Measurements from ENCODE around the gene BRD7.

Gene BRD7

DNA sequence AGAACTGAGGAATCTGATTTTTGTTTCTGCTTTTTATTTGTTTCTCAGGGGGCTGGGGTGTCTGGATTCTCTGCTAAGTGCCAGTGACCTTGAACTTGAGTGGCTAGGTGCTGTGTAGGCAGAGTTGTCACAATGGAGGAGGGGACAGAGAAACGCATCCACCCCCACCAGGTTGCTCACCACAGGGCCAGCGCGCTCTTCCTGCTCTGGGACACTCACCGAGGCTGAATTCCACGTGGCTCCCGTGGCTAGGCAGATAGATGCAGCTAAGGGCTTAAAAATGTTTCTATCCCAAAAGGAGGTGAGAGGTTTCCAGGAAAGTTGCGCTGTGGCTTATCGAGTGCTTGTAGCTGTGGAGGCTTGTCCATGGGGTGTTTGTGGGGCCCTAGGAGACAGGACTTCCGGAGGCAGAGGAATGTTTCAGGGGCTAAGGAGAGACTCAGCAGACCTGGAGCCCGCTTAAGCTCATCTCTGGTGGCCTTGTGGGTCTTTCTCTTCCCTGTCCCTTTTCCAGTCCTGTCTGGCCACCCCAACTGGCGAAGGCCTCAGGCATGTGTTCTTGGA is 65.7 kb downstream of the BRD7 start:
- no peak for DNase-seq (ENCODE audit: low read depth)

DNA sequence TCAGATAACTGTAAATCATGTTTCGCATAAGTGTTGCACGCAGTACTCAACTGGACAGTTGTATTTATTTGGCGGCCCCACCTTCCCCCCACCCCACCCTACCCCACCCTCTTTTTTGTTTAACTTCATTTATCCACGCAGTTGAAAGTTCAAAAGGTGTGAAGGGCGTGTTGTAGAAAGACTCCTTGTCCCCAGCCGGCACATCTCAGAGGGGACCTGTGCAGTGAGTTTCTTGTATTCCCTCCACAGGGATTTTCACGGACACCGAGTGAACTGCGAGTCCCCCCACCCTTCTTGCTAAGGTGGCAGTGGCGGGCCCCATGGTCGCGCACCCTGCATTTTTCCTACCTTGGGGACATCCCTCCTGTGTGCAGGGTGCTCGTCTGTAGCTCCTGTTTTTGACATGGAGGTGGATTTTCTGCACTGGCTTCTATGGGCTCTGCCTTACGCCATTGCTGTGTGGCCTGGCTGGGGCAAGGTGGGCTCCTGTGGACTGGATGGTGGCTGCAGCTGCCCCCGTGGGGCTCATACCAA is 66.2 kb downstream of the BRD7 start:
- DNase-seq (ENCODE audit: low read depth): no peak

DNA sequence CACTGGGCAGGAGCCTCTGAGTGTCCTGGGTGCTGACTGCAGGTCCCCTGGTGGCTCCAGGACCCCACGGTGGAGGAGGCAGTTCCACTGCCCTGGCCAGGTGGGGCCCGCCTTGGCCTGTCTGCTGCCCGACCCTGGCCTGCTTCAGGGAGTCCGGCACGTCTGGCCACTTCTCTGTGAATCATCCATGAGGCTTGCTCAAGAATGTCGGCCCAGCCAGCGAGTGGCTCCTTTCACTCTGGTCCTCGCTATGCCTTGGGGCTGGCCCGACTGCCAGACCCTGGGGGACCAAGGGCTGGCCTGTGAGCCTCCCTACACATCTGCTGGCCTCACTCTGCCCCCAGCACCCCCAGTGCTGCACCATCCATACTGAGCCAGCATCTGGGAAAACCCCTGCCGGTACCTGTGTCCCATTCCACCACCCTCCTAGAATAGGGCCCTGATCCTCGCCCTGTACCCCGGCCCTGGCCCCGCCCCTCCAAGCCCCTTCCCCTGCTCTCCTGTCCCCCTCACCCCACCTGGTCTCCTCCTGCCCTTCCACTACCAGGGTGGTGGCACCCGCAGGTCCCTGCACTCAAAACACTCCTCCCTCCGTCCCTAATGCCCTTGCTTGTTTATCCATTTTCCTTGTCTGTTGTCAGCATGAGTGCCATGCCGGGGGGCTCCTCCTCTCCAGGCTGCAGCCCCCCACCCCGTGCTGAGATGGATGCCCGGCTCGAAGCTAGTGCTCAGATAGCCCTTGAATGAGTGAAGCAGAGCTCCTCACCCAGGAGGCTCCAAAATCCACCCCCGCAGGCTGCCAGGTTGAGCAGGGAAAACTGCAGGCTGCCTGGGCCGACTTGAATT is 66.9 kb downstream of the BRD7 start:
- no peak for DNase-seq (ENCODE audit: low read depth)

DNA sequence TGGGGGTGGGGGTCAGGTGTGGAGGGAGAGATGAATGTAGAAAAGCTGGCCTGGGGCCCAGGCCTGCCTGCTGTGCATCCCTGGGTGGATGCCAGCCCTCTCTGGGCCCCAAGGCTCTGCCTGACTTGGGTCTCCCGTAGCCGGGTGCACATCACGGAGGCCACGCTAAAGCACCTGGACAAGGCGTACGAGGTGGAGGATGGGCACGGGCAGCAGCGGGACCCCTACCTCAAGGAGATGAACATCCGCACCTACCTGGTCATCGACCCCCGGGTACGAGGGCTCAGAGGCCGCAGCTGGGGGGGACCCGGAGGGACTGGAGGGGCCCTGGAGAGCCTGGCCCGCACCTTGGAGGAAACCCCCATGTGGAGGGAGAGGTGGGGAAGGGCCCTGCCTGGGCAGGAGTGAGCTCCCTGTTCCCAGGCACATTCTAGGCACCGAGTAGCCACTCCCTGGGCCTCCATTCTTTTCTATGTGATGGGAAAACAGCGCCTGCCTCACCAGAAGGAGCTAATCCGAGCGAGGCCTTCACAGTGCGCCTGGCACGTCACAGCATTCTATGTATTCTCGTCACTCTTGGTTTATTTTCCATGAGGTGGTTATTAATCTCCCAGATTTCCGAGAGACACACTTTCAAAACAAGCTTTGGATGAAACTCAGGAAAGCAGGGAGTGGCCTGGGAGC is 67.7 kb downstream of the BRD7 start:
- DNase-seq (ENCODE audit: low read depth): no peak

DNA sequence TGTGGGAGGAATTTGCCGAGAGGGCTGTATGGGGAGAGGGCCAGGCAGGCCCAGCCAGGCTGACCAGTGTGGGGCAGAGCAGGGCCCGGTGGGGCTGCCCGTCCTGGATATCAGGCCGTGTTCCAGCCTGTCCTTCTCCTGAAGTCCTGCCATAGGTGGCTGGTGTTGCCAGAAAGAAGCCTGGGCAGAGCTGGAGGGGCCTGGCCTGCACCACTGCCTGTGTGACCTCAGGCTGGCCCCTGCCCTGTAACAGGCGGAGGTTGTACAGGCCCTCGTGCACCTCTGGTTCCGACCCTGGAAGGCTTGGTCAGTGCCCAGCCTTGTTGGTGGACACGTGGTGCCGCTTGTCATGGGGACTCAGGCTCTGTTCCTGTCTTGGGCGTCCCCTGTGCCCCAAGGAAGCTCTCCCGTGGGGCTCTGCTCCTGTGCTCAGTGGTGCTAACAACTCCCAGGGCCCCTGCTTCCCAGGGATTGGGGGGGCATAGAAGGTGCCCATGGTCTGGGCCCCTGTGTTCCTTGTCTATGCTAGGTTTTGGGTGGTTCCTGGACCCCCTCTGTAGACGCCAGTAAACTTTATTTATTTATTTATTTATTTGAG is 69.2 kb downstream of the BRD7 start:
- no peak for DNase-seq (ENCODE audit: low read depth)

DNA sequence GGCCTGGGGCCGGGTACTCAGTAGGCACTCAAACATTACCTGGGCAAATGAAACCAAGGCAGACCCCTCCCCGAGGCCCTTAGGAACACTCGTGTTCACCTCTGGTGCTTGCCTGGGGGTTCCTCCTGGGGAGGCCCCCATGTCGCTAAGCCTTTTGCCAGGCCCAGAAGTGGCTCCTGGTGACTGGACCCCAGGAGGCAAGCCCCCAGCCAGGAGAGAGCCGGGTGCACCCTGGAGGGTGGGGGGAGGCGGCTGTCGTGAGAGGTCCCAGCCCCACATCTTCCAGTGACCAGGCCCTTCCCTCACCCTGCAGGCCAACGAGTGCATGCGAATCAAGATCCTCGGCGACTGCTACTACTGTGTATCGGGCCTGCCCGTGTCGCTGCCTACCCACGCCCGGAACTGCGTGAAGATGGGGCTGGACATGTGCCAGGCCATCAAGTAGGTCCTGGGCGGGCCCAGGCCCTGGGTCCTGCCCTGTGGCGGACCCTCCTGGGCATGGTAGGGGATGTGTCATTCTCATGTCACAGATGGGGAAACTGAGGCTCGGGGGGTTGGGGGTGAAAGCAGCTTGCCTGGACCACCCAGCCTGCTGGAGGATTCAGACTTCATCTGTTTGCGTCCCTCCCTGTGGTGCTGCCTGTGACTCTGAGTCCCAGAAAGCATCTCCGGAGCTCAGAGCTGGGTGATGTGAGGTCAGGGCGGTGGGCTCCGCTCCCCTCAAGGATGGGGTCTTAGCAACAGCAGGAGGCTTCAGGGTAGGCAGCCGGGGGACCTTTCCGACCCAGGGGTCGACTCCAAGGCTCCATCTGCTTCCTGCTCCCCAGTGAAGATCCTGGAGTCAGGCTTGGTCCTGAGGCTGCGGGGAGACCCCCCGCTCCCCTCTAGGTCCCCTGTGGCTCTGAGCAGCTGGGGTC is 69.9 kb downstream of the BRD7 start:
- DNase-seq (ENCODE audit: low read depth): no peak

DNA sequence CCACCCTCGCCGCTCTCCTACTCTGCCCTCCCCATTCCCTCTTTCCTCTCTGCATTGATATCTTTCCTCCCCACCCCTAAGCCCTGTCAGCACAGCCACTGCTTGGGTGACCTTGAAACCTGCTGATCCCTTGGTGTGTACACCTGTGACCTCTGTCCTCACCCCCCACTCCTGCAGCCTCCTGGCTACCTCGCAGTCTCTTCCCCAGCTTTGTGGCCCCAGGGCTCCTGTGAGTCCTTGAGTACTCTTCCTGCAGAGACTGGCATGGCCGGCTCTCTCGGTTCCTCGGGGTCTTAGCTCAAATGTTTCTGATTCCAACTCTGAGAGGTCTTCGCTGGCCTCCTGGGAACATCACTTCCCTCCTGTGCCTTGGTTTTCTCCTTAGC is 70.7 kb downstream of the BRD7 start:
- DNase-seq (ENCODE audit: low read depth): no peak

DNA sequence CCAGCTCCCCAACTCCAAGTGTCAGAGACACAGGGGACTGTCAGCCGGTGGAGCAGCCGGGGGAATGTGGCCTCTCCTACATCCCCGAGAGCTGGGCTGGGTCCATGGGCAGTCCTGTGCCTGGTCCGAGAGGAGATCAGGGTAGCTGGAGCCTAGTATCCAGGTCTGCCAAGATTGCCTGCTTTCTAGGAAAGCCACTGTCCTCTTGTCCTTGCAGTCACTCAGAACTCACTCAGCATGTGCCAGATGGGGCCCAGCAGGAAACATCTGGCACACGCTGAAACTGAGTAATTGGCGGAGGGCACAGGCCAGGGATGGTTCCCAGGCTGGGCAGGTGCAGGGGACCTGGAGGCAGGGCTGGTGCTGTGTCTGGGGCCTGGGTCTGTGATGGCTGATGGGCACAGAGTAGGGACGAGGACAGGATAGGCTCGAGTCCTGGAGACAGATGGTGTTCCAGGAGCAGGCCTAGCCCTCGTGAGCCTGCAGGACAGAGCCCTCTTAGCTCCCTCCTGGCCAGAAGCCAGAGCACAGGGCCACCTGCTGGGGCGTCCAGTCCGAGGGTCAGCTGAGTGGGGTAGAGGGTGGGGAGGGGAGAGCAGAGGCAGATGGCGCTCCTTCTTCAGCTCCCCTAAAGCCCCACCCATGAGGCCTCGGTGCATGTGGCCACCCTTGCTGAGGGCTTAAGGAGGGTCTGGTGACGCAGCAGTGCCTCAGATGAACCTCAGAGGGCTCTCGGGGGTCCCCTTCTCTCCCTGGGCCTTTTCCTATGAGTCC is 71.3 kb downstream of the BRD7 start:
- DNase-seq (ENCODE audit: low read depth): no peak

DNA sequence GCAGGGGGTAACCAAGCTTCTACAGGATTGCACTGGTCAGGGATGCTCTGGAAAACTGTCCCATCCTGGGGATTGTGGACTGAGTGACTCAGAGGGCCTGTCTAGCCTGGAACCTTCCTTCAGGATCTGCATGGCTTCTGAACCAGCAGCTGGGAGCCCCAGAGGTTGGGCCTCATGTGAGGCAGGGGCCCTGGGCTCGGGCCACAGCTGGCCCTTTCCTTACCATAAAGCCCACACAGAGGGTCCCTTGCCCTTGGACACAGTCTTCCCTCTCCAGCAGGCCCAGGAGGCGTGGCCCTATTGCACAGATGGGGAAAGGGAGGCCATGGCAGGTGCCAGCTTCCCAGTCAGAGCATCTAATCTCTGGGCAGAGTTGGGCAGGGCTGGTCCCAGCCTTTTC is 72.0 kb downstream of the BRD7 start:
- no peak for DNase-seq (ENCODE audit: low read depth)

DNA sequence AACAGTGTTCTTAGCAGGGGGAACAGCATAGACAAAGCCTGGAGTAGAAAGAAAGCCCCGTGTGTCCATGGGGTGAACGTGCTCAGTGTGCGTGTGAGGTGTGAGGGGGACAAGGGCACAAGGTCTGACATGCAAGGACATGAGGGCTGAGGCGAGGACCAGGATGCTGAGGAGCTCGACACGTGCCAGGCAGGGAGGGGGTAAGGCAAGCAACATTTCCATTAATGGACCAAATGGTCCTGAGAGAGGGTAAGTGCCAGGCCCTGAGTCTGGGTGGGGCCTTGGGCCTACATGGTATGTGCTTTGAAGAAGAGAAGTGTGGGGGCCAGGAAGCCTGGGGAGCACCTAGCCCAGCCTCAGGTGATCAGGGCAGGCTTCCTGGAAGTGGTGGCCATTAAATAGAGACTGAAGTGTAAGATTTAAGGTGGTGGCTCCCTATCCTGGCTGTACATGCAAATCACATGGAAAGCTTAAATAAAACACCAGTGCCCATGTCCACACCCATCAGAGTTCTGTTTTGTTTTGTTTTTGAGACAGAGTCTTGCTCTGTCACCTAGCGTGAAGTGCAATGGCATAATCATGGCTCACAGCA is 73.2 kb downstream of the BRD7 start:
- no peak for DNase-seq (ENCODE audit: low read depth)

DNA sequence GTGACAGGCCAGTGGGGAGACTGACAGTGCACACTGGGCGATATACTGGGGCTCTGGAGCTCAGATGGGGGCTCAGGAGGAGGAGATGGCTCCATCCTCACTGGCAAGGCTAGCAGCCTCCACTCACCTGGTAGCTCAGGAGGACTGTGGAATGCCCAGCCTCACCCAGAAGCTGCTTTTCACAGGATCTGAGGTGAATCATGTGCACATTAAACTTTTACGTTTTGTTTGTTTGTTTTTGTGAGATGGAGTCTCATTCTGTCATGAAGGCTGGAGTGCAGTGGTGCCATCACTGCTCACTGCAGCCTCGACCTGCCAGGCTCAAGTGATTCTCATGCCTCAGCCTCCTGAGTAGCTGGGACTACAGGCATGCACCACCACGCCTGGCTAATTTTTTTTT is 73.8 kb downstream of the BRD7 start:
- no peak for DNase-seq (ENCODE audit: low read depth)

DNA sequence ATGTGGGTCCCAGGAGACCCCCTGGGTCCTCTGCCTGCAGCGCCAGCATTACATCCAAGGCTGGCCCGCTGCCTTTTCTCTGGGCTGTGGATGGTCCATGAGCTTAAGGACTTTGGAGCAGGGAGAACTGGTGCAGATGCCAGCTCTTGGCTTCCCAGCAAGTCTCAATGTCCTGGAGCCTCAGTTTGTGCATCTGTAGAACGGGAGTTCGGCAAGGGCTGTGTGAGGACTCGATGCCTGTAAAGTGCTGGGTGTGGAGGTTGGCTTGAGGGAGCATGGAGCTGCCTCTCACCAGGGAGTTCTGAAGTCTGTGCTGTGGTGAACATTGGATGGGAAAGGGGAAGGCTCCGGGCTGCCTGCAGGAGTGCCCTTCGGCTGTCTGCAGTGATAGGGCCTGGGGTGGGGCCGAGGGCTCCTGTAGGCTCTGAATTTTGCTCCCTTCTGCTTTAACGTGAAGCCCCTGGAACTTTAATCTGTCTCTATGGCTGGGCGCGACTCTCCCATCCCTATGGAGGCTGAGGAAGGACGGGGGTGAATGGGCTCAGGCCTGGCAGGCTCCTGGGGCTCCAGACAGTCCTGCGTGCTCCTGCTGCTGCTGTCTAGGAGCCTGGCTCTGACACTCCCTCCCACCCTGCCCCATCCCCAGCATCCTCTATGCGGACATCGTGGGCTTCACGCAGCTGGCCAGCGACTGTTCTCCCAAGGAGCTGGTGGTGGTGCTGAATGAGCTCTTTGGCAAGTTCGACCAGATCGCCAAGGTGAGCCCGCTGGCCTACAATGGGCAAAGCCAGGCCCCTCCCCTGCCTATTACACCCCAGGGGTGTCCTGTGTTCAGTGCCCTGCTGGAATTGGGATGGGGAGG is 74.6 kb downstream of the BRD7 start:
- DNase-seq (ENCODE audit: low read depth): no peak

DNA sequence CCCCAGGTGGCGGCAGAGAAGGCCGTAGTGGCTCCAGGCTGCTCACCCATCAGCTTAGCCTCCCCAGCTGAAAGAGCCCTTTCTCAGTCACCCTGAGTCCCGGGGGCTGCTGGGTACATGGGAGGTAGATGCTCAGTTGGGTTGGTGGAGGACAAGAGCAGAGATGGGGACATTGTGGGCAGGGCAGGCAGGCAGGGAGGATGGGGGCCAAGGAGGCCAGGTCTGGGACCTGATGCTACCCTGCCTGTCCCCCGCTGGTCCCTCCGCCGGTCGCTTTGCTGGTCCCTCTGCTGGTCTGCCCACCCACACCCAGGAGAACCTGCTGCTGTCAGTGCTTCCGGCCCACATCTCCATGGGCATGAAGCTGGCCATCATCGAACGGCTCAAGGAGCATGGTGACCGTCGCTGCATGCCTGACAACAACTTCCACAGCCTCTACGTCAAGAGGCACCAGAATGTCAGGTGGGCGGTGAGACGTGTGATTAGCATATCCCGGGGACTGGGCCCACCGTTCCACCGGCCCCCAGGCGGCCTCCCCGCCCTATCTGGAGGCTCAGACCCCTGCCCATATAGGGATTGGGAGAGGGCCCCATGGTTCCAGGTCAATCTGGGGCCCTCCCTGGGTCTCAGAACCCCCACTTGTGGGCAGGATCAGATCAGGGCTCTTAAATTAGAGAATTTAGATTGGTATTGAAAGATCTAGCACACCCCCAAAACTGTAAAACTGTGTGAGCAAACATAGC is 75.6 kb downstream of the BRD7 start:
- no peak for DNase-seq (ENCODE audit: low read depth)

DNA sequence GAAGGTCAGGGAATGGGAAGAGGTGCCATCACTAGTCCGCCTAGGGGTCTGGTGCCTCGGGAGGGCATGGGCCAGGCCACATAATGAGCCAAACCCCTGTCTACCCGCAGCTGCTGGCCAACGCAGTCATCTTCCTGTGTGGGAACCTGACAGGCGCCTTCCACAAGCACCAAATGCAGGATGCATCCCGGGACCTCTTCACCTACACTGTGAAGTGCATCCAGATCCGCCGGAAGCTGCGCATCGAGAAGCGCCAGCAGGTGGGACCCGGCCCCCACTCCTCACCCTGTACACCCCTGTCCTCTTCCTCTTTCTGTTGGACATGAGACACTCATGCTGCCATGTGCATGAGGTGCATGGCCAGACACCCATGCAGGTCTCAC is 76.2 kb downstream of the BRD7 start:
- no peak for DNase-seq (ENCODE audit: low read depth)

DNA sequence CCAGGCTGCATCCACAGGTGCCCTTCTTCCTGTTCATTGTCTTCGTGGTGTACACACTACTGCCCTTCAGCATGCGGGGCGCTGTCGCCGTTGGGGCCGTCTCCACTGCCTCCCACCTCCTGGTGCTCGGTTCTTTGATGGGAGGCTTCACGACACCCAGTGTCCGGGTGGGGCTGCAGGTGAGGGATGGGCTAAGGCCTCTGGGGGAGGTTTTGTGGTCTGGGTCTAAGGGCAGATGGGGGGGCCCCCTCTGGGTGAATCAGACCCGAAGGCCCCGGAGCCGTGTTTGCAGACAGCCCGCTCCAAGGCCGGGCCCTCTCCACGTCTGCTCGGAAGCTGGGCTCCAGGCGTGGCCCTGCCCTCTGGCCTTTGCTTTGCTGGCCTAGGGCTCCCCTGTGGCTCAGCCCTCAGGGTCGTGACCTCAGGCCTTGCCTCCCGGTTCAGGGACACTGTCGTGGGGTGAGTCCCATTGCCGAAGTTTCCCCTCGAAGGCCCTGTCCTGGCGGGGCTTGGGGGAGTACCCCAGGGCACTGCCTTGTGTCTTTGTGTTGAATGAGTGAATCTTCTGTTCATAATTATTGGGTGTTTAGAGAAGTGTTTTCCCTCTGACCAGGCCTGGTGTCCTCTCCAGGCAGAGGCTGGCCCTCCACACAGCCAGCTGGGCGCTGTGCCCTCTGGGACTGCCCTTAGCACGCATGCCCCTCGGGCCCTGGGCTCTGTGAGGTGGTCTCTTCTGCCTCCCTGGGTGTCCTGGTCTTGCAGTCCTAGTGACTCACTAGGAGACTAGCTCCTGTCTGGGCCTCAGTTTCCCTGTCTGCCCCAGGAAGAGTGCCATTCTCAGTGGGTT is 76.8 kb downstream of the BRD7 start:
- no peak for DNase-seq (ENCODE audit: low read depth)

DNA sequence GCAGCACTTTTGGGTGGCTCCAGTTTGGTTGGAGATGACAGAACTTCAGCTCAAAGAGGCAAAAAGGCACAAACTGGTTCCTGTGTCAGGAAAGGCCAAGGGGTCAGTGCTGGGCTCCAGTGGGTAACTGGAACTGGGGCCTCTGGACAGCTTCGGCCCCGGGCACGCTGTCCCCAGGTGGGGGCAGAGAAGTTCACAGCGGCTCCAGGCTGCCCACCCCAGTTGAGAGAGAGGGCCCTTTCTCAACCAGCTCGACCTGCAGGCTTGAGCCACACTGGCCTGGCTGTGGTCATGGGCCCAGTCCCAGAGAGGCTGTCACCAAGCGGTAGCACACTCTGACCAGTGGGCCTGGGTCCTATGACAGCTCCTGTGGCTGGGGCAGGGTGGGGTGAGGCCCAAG is 77.9 kb downstream of the BRD7 start:
- DNase-seq (ENCODE audit: low read depth): no peak

DNA sequence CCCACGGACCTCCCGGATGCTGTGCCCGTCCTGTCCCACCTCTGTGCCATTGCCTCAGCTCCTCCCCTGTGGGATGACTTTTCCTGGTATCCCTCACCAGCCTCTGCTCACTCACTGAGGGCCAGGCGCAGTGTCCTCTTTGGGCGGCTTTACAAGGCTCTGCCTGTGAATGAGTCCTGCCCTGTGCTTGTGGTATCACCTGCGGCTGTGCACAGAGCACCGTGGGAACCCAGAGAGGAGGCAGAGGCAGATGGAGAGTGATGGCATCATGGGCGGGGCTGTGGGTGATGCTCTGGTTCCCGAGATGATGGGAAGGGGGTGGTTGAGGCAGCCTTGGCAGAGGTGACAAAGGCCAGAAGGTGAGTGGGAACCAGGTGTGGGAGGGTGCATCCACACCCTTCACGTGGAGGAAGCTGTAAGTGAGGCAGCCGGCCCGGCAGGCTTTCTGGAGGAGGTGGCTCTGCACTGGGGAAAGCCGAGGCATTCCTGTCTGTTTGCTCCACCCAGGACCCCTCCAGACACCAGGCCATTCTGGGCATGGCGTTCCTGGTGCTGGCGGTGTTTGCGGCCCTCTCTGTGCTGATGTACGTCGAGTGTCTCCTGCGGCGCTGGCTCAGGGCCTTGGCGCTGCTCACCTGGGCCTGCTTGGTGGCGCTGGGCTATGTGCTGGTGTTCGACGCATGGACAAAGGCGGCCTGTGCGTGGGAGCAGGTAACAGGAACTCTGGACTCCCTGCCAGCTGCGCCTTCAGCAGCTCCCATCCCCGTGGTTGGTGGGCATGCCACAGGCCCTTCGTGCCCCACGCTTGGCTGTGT is 78.6 kb downstream of the BRD7 start:
- DNase-seq (ENCODE audit: low read depth): no peak

Data from activated T-helper 9 cell treated with anti-CD3 and anti-CD28 coated beads, Interleukin-2, amount 50 U/mL, for 16 hours (primary cell).